Natural killer cell (primary cell): ENCODE results near the gene RFX1. TPM values are rescaled to one million over a fixed set of nuclear protein-coding genes. Genes with fewer than 3 reads are reported as not detected.

Experiments
- ATAC-seq, 3 donors: fragments of 150-1000 bp in 2 of 3; fragments of 200-7000 bp in 1 of 3; cut with Tn5 transposase; 1 replicate in 1 of 3; 2 replicates in 2 of 3; pipeline ENCODE4 v1.10.0; 2021; ENCODE audit warnings: mild to moderate bottlenecking in 2 of 3, moderate library complexity in 2 of 3
- DNase-seq, 2 donors: peaks; one replicate each; pipeline versions ENCODE4 v3.0.0 to v3.0.0-alpha.2; 2013 to 2021; ENCODE audit warnings: mixed read lengths in 1 of 2
- H3K27ac ChIP-seq: one replicate; pipeline ENCODE4 v1.5.1; 2013; ENCODE audit warnings: mild to moderate bottlenecking, low read length
- H3K27me3 ChIP-seq: one replicate; pipeline ENCODE4 v1.6.1; 2013; ENCODE audit warnings: low read length; ENCODE audit not compliant: control insufficient read depth, insufficient read depth
- H3K36me3 ChIP-seq: one replicate; pipeline ENCODE4 v1.6.1; 2013; ENCODE audit warnings: low read length; ENCODE audit not compliant: control insufficient read depth, insufficient read depth
- H3K4me1 ChIP-seq: one replicate; pipeline ENCODE4 v1.6.1; 2013; ENCODE audit warnings: low read length; ENCODE audit not compliant: control insufficient read depth, insufficient read depth
- H3K4me3 ChIP-seq: one replicate; pipeline ENCODE4 v1.5.1; 2013; ENCODE audit warnings: low read length
- H3K9me3 ChIP-seq: one replicate; pipeline ENCODE4 v1.6.1; 2013; ENCODE audit warnings: low read length; ENCODE audit not compliant: control insufficient read depth, insufficient read depth
- H3K27ac Mint-ChIP-seq, 2 donors: one replicate each; pipeline ENCODE4 v1.8.0; 2022; ENCODE audit warnings: mild to moderate bottlenecking in 2 of 2, mixed read lengths in 2 of 2, moderate library complexity in 1 of 2
- H3K27me3 Mint-ChIP-seq, 2 donors: one replicate each; pipeline ENCODE4 v1.8.0; 2022; ENCODE audit warnings: low read depth in 2 of 2, mixed read lengths in 2 of 2
- H3K36me3 Mint-ChIP-seq: one replicate; pipeline ENCODE4 v1.8.0; 2022; ENCODE audit warnings: mixed read lengths
- H3K4me1 Mint-ChIP-seq, 2 donors: one replicate each; pipeline ENCODE4 v1.8.0; 2022; ENCODE audit warnings: mixed read lengths in 2 of 2
- H3K4me3 Mint-ChIP-seq: one replicate; pipeline ENCODE4 v1.8.0; 2022; ENCODE audit warnings: mild to moderate bottlenecking, moderate library complexity, mixed read lengths
- H3K9me3 Mint-ChIP-seq, 2 donors: one replicate each; pipeline ENCODE4 v1.8.0; 2022; ENCODE audit warnings: mixed read lengths in 2 of 2
- whole genome bisulfite sequencing: methylation state at CpG from one replicate; pipeline ENCODE4 v1.1.7; 2013; ENCODE audit warnings: missing lambda C conversion rate; ENCODE audit not compliant: insufficient coverage; 5-methylcytosine and 5-hydroxymethylcytosine counted together
- intact Hi-C: fragments of 100-400 bp; cut with micrococcal nuclease; formaldehyde crosslinking; loops from one replicate; pipeline ENCODE4 v1.14.2; 2022
- total RNA-seq, 4 donors: library from RNA; stranded (reverse); fragments of 120-200 nt in 1 of 4; gene quantifications; one replicate each; pipeline versions ENCODE4 v1.2.3 to v1.2.4, GENCODE V29; 2013 to 2022
- TF ChIP-seq, protein P1 (sequence below): fragments of 200-600 bp; IDR thresholded peaks from one replicate; pipeline ENCODE4 v1.8.0; 2022; ENCODE audit warnings: antibody characterized with exemption

RFX1 gene
- total RNA-seq, 3 donors from 2014 or later (not counting 1 experiment from before 2014, with no cell fraction given): 26.0 to 31.8 (median 30.5) TPM

DNA sequence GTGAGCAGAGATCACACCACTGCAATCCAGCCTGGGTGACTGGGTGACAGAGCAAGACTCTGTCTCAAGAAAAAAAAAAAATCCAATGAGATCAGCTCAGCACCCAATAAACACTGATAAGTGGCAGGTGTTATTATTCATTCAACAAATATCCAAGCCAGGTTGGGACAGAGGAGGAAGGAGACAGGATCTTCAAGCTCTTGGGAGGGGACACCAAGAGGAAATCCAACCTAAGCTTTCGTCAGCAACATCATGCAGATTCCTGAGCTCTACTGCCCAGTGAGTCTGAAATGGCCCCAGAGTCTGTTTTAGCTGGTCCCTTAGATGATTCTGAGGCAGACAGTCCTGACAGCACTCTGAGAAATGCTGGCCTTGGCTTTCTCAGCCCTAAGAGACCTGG lies 7.7 kb downstream of the RFX1 start:
- Histone ChIP-seq H3K36me3 (peaks cover 2% of the 10 kb centered on the region), H3K4me3 (no peak overlapping the region), H3K27me3 (no peaks in the 10 kb centered on the region), H3K27ac (no peak overlapping the region), H3K9me3 (peaks cover 9% of the 10 kb centered on the region), H3K4me1 (peaks cover 31% of the 10 kb centered on the region)
- WGBS: 100% methylated on average over 1 of the region's 1 CpG
- TF ChIP-seq, protein P1, sequence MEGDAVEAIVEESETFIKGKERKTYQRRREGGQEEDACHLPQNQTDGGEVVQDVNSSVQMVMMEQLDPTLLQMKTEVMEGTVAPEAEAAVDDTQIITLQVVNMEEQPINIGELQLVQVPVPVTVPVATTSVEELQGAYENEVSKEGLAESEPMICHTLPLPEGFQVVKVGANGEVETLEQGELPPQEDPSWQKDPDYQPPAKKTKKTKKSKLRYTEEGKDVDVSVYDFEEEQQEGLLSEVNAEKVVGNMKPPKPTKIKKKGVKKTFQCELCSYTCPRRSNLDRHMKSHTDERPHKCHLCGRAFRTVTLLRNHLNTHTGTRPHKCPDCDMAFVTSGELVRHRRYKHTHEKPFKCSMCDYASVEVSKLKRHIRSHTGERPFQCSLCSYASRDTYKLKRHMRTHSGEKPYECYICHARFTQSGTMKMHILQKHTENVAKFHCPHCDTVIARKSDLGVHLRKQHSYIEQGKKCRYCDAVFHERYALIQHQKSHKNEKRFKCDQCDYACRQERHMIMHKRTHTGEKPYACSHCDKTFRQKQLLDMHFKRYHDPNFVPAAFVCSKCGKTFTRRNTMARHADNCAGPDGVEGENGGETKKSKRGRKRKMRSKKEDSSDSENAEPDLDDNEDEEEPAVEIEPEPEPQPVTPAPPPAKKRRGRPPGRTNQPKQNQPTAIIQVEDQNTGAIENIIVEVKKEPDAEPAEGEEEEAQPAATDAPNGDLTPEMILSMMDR: no peak
- no peaks in the 10 kb centered on the region for H3K36me3 Mint-ChIP-seq
- peak overlapping the region in 1 of 2 donors; percentile 33 for H3K27ac Mint-ChIP-seq
- DNase-seq (no peak), ATAC-seq (no peak)
- no peak overlapping the region for H3K4me3 Mint-ChIP-seq
- H3K9me3 Mint-ChIP-seq: no peaks in the 10 kb centered on the region
- peaks cover 15 to 22% of the 10 kb centered on the region in 2 donors for H3K4me1 Mint-ChIP-seq
- no peaks in the 10 kb centered on the region for H3K27me3 Mint-ChIP-seq
- intact Hi-C loops: no loop called here

DNA sequence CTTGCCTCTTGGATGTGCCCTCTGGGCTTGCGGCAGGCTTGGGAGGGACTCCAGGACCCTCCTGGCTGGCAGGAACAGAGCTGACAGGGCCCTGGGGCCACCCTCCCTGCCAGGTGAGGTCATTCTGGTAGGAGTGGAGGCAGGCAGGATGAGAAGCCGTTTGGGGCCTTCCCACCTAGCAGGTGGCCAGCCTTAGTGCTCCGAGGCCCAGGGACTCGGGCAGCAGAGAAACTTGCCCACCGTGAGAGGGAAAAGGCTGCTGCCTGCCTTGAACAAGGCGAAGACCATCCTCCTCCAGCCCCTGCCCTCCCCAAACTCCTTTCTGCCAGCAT lies 8.5 kb downstream of the RFX1 start:
- H3K4me3 Mint-ChIP-seq: no peak overlapping the region
- no peaks in the 10 kb centered on the region for H3K27me3 ChIP-seq
- TF ChIP-seq, protein P1: no peak
- WGBS: 96% methylated on average over 6 of the region's 6 CpGs
- no peaks in the 10 kb centered on the region for H3K9me3 Mint-ChIP-seq
- no peak overlapping the region for H3K27ac ChIP-seq
- peaks cover 6% of the 10 kb centered on the region for H3K36me3 ChIP-seq
- no peak for ATAC-seq
- DNase-seq: no peak
- no peaks in the 10 kb centered on the region for H3K36me3 Mint-ChIP-seq
- no peaks in the 10 kb centered on the region for H3K27me3 Mint-ChIP-seq
- no peak overlapping the region for H3K4me3 ChIP-seq
- H3K27ac Mint-ChIP-seq: no peak overlapping the region
- peaks cover 6 to 14% of the 10 kb centered on the region in 2 donors for H3K4me1 Mint-ChIP-seq
- intact Hi-C loops: no loop called here
- peaks cover 9% of the 10 kb centered on the region for H3K9me3 ChIP-seq
- peaks cover 23% of the 10 kb centered on the region for H3K4me1 ChIP-seq

DNA sequence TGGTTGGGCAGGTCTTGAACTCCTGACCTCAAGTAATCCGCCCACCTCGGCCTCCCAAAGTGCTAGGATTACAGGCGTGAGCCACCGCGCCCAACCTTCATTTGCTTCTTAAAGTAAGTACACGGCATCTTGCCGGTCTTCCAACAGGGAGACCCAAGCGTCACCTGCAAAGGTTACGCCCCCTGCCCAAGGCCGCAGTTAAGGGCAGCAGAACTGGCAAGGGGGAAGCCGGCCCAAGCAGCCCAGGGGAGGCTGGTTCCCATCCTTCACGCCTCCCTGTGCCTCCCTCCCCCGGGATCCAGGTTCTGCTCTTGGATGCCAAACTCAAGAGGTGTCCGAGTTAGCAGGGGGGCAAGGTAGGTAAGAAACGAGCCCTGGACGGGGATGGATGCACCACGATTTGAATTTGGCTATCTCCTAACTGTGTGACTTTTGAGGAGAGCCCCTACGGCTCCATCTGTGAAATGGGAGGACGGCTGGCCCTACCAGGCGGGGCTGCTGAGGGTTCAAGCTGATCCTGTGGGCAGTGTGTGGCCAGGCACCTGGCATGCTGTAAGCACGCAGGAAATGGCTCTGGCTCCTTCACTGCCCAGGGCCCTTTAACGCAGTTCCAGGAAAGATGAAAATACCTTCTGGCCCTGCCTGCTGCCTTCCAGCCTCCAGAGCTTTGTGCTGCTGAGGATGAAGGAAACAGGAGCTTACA lies 9.0 kb downstream of the RFX1 start:
- Histone ChIP-seq H3K27ac (no peak overlapping the region), H3K4me1 (peaks cover 18% of the 10 kb centered on the region), H3K36me3 (peaks cover 9% of the 10 kb centered on the region), H3K9me3 (peaks cover 9% of the 10 kb centered on the region), H3K4me3 (no peak overlapping the region), H3K27me3 (no peaks in the 10 kb centered on the region)
- Mint-ChIP-seq H3K4me3 (no peak overlapping the region), H3K27ac (no peak overlapping the region), H3K36me3 (no peaks in the 10 kb centered on the region), H3K9me3 (no peaks in the 10 kb centered on the region), H3K4me1 (peaks cover 1 to 12% of the 10 kb centered on the region in 2 donors), H3K27me3 (no peaks in the 10 kb centered on the region)
- 97% methylated on average over 22 of the region's 22 CpGs for WGBS
- DNase-seq: no peak
- intact Hi-C loops: no loop called here
- no peak for ATAC-seq
- TF ChIP-seq, protein P1: no peak
